Stimulated activated CD4-positive, alpha-beta T cell treated with anti-CD3 and anti-CD28 coated beads, Interleukin-2, amount 100 ng/mL, for 4 hours (primary cell): ENCODE measurements around the gene MIER3.

ENCODE experiments used
- DNase-seq: peaks from one replicate; pipeline ENCODE4 v3.0.0-alpha.2; 2020; ENCODE audit warnings: low read depth

The MIER3 gene

DNA sequence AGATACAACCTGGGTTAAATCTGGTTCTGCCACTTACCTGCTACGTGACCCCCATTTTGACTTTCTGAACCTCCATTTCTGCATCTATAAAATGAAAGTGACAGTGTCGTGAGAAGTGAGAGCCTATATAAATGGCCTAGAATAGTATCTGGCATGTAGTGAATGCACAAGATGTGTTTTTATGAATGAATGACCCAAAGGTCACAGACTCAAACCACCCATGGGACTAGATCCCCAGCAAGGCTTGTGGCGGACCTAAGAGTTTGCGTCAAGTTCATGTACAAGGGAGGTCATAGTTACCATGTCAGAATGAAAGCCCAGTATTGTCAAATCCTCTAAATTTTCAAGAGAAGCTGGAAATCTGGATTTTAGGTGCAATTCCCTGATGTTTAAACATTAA, 53.7 kb downstream of the MIER3 start:
- no peak for DNase-seq

DNA sequence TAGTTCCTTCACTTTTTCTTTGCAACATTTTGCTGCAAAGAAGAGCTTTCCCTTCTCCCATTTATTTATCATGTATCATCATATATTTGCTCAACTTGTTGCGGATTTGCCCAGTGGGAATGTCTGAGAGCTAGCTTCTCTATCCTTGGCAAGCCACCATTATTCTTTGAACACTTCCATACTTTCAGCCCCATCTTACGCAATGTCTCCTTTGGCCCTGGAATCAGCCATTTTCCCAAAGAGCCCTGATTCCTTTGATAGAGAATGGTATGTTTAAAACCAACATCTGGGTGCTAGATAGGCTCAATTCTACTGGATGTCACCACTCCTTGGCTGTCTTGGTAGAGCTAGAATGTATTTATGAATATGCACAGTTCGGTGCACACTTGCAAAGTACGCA, 55.2 kb downstream of the MIER3 start:
- DNase-seq, result no peak

DNA sequence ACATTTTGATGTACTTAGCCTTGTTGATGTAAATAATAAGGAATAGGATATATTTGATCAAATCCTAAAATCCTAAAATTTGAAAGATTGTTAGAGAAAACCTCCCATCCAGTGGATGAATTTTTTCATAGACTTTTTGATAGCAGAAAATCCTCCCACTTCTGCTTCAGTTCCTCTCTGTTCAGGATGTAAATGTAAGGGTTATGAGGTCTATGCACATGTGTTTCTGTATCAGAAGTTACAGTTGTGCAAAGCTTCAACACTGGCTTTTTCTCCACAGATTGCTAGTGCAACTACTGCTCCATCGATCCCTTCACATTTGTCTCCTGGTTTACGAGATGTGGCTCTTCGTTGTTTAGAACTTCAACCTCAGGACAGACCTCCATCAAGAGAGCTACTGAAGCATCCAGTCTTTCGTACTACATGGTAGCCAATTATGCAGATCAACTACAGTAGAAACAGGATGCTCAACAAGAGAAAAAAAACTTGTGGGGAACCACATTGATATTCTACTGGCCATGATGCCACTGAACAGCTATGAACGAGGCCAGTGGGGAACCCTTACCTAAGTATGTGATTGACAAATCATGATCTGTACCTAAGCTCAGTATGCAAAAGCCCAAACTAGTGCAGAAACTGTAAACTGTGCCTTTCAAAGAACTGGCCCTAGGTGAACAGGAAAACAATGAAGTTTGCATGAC, 58.5 kb downstream of the MIER3 start:
- DNase-seq, result no peak

DNA sequence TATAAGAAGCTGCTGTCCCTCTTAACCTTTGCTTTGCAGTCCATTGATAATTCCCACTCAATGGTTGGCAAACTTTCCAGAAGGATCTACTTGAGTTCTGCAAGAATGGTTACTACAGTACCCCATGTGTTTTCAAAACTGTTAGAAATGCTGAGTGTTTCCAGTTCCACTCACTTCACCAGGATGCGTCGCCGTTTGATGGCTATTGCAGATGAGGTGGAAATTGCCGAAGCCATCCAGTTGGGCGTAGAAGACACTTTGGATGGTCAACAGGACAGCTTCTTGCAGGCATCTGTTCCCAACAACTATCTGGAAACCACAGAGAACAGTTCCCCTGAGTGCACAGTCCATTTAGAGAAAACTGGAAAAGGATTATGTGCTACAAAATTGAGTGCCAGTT, 70.4 kb downstream of the MIER3 start:
- DNase-seq, result no peak

DNA sequence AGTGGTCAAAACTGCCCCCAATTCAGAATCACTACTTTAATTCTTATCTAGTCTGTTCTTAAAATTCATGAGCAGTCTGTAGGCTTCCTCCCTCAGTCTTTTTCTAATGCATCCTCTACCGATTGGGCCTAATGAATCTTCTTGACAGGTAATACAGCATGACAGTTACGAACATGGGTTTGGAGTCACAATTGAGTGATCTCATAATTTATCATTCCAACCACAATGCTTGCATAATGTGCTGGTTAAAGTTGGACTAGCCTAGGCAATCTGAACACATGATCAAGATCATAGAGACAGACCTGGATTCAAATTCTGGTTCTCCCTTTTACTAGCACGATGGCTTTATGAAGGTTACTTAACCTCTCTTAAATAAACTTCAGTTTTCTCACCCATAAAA, 75.6 kb downstream of the MIER3 start:
- DNase-seq, result no peak

DNA sequence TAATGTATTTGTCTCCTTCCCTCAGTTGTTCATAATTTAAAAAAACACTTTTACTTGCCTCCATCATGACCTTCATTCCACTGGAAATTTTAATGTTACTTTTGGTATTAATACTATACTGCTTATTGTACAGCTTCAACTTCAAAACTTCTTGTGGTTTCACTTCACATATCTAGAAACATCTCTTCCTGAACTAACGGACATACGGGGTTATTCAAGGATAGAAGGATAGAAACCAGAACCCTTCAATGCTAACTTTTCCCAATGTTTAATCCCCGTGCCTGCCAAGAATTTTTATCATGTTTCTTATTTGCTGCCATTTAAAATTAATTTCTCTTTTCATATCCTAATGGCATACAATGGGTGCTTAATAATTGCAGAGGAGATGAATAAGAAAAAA, 78.9 kb downstream of the MIER3 start:
- no peak for DNase-seq

DNA sequence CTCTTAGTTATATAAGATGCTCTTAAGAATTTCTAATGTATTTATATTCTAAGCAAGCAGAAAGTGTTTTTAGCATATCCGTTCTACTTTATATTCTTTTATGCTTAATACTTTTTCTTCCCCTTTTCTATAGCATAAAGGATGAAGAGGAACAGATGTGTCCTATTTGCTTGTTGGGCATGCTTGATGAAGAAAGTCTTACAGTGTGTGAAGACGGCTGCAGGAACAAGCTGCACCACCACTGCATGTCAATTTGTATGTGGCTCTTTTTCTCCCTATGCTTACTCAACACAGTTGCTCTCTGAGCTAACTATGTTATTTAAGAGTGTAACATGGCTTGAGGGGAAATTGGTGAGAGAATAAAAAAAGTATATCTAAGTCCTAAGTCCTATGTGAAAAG, 80.1 kb downstream of the MIER3 start:
- DNase-seq, result no peak
